NCI-H446 (cell line): ENCODE results near the gene MFF.
A peak's percentile ranks its signal among the peaks of the same experiment; 100 is the strongest.

Experiments
- DNase-seq, 2 experiments: peaks; one replicate each; lab custom pipeline; 2025; lab: John Stamatoyannopoulos, UW

The MFF gene, protein sequence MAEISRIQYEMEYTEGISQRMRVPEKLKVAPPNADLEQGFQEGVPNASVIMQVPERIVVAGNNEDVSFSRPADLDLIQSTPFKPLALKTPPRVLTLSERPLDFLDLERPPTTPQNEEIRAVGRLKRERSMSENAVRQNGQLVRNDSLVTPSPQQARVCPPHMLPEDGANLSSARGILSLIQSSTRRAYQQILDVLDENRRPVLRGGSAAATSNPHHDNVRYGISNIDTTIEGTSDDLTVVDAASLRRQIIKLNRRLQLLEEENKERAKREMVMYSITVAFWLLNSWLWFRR

DNA sequence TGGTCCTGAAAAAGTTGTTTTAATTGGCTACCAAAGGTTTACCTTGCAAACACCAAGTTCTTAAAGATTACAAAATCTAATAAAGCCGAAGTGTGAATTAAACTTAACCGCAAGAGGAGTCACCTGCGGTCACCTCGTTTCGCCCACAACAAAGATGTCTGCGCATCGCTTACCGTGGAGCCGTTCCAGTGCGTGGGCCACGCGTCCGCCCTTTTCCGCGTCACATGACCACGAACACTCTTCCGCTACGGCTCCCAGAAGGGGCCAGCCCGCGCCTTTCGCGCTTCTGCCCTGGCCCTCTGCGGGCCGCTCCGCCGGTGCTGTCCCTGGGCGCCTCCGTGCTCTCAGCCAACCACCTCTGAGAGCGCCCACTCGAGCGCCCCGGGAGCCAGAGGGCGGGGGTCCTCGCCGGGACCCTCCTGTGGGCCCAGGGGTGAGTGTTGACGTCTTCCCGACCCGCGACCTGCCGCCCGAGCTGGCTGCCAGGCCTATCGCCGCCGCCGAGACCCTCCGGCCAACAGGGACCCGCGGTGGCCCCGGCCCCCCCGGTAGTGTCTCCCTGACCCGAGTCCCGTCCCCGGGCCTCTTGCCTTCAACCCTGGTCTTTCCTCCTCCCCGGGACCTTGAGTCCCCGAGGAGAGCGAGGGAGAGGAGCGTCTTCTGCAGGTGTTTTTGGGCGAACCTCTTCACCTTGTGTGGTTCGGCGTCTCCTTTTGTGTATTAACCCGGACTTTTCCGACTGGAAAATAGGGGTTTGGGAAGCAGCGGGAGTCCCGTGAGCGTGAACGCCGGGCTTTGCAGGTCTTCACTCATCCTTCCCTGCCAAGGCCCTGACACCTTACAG, at the start of gene MFF:
TSS of gene MFF (plus strand) at position 257 of the 844 bp plus-strand sequence. CDS start 5,415 bp downstream, outside the sequence.
- peak; percentile 69 to 91 for DNase-seq

DNA sequence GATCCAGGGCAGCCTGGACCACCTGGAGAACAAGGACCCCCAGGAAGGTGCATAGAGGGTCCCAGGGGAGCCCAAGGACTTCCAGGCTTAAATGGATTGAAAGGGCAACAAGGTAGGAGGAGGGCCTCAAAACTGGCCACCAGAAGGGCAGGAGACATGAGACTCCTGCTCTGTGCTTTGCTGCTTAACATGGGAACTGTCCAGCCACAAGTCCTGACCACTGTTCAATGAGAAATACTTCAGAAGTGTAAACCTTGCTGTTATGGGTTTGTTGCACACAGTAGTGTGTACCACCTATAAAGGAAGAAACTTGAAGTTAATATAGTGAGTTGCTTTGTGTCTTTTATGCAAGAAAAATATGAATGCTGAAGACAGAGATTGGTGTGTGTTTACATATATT, 44.2 kb upstream of the MFF start:
- no peak for DNase-seq

DNA sequence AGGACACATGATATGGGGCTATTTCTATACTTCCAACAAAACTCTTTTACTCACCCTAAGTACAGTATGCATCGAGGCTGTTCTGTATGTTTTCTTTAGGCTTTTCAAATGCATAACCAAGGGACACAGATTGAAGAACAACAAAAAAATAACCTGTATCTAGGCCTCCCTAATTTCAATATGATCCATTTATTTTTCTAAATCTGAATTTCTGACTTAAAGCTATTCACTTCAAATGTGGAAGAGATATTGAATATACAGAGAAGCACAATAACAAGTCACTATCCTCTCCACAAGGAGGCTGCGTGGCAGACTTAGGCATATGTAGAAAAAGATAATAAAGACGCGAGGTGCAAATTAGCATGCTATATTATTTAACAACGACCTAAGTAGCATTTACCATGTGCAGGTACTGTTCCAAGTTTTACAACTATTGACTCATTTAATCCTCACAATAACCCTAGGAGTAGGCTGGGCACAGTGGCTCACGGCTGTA, 39.3 kb upstream of the MFF start:
- no peak for DNase-seq

DNA sequence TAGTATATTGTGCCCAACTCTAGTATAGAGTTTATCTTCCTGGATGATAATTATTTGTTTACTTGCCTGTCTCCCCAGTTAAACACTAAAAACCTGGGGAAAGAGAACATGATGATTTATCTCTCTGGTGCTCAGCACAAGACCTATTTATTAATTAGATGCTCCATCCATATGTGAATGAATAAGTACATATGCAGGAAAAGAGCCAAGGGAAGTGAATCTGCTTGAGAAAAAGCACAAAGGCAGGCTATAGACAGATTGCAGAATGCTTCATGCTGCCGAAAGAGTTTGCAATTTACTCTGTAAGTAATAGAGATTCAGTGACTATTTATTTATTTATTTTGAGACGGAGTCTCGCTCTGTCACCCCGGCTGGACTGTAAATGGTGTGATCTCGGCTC, 37.3 kb upstream of the MFF start:
- DNase-seq, result no peak

DNA sequence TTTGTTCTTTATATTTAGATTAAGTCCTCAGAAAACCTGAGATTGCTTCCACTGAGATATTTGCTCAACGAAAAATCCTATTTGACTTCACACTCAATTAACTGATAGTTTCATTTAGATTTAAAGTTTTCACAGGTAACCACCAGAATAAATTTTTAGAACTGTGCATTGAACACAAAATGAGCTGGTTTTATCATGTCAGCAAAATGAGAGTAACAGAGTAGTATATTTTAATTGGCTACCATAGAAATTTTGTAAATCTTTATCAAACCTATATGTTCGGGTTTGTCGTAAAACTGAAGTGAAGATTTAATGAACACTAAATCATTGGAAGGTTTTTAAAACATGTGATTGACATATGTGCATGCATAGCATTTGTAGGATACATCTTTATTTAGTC, 32.7 kb upstream of the MFF start:
- no peak for DNase-seq

DNA sequence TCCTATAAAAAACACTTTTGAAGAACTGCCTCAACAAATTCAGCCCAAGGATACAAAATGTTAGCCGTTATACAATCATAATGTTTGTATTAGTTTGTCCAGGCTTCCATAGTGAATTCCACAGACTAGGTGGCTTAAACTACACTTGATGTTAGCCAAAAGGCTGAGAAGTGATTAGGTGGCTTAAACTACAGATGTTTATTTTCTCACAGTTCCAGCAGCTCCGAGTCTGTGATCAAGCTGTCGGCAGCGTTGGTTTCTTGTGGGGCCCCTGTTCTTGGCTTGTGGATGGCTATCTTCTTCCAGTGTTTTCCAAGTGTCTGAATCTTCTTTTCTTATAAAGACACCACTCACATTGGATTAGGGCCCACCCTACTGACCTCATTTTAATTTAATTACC, 31.5 kb upstream of the MFF start:
- DNase-seq, result no peak

DNA sequence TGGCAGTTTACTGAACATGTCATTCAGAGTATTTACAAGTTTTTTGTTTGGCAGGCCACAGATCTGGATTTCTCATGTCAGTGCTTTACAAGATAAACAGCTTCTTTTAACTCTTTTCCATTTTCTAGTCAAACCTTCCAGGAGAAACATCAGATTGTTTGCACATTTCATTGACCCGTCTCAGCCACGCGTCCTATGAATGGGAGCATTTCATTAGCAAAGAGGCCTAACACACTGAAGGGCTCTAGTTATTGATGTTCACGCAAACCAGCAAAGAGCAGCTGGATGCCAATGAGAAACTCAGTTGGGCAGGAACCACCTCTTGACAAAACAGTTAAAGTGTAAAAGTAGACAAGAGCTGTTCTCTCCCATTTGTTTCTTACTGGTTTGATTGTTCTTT, 29.2 kb upstream of the MFF start:
- no peak for DNase-seq

DNA sequence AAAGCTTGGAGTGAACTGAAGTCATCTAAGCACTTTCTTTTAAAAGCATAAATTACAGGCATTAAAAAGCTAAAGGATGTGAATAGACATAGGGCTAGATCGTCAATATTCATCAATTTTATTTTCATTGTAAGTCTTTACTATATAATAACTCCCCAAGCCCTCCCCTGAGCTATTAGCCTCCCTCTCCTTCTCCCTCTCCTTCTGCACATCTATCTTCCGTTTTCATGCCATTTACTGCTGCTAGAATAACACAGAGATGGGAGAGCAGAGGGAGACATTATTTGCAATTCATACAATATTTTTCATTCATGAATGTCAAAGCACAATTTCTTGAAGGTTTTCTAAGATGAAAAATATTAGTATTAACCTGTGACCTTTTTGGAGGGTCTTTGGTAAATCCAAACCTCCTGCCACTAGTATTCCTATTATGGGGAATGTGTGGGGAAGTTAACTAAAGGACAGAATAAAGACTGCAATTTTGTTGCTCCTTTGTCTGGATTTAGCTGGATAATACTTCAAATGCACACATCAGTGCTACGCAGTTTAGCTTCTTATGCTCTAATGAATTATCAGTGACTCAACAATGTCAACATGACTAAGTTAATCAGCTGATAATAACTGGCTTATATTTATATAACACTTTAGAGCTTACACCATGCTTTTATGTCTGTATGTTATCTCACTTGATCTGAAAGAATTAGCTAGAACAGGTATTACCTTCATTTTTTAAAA, 28.2 kb upstream of the MFF start:
- no peak for DNase-seq

DNA sequence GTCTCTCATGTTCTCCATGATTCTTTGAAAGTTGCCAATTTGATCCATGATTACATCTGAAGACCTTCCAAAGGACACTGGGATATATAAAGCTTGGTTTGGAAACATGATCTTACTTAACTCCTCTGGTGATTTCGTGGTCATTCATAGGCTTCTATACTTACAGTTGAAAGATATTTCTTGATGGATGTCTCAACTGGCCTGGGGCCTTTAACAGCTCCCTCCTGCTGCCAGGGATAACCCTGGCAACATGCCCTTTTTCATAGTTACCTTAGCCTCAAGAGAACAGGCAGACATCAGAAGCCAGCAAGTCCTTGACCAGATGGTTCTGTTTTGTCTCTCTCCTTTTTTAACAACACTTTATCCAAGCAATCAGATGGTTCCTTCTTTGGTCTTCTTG, 23.5 kb upstream of the MFF start:
- peak in 1 of 2 experiments; percentile 34 for DNase-seq

DNA sequence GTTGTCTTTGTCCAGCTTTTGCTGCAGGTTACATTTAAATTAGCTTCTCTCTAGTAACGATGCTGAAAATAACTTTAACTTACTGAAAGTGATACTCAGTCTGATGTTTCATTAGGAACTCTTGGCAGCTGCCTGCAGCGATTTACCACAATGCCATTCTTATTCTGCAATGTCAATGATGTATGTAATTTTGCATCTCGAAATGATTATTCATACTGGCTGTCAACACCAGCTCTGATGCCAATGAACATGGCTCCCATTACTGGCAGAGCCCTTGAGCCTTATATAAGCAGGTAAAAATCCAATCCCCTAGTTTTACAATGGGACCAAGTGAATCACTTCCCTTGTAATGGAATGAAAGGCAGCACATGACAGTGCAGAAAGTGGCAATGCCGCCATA, 16.3 kb upstream of the MFF start:
- no peak for DNase-seq

DNA sequence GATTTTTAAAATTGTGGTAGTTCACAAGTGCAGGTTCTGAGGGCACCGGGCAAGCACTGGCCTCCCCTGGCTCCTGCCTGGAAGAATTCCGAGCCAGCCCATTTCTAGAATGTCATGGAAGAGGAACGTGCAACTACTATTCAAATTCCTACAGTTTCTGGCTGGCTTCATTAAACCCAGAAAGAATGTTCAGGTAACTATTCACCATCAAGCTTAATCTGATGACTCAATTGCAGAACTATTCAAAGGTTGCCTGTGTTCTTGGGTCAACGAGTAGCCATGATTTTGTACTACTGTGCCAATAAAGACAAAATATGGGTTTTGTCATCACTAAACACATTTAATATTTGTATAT, 14.3 kb upstream of the MFF start:
- DNase-seq, result no peak

DNA sequence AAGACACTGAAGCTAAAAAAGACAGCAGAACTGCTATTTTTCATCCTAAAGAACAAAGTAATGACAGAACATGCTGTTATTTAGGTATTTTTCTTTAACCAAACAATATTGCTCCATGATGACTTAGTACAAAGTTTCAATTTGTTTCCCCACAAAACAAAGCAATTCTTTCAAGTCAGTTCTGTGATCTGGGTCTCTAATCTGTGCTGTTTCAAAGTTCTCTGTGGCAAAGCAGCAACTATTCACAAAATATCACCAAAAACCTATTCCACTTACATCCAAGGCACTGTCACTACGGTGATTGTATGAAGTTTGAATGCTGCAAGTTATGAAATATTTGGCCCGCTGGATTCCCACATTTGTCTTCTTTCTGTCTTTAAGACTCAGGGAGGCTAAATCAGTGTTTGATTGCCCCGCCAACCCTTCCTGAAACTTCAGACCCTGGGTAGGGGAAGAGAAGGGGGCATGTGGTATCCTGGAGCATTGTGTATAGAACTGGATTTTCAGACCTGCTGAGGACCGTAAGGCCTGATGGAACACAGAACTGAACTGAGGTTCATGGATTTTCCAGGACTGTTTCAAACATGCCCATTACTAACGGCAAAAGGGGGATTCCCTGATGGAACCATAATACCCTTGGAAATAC, 13.1 kb upstream of the MFF start:
- no peak for DNase-seq

DNA sequence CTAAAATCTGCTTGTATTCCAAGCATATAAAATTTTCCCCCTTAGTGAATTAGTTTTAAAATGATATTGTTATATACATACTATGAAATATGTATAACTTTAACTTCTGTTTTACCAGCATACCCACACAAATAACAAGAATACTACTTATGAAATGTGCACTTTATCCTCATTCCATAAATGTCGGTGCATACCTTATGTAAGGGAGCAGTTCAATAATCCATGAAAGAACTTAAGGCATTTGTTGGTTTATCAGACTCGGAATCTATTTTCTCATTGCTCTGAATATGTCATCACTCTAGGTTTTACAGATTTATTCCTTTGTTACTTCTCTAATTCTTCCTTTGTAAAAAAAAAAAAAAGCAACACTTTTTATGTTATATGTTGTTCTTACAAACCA, 12.5 kb upstream of the MFF start:
- DNase-seq, result no peak

DNA sequence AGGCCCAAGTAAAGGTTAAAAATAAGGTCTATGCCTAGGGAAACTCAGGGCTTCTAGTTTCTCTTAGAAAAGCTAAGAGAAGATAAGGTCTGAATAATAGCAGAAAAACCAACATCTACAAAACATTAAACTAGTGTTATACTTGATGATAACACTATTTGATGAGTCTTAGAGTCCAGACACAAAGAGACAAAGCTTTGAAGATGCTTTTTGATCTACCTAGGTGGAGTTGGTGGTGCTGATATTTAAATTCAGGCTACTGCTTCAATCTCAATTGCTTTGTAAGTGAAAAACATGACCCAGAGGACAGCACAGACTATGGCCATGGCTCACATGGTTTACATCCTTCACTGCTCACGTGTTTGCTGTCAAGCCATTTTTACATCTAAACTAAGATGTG, 11.7 kb upstream of the MFF start:
- DNase-seq, result no peak

DNA sequence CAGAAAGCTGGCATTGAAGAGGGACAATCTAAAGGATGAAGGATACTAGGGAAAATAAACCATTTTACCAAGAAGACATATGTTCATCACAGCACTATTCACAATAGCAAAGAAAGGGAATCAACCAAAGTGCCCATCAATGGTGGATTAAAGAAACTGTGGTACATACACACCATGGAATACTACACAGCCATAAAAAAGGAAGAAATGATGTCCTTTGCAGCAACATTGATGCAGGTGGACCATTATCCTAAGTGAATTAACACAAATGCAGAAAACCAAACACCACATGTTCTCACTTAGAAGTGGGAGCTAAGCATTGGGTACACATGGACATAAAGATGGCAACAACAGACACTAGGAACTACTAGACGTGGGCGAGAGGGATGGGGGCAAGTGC, 7.2 kb upstream of the MFF start:
- DNase-seq, result no peak

DNA sequence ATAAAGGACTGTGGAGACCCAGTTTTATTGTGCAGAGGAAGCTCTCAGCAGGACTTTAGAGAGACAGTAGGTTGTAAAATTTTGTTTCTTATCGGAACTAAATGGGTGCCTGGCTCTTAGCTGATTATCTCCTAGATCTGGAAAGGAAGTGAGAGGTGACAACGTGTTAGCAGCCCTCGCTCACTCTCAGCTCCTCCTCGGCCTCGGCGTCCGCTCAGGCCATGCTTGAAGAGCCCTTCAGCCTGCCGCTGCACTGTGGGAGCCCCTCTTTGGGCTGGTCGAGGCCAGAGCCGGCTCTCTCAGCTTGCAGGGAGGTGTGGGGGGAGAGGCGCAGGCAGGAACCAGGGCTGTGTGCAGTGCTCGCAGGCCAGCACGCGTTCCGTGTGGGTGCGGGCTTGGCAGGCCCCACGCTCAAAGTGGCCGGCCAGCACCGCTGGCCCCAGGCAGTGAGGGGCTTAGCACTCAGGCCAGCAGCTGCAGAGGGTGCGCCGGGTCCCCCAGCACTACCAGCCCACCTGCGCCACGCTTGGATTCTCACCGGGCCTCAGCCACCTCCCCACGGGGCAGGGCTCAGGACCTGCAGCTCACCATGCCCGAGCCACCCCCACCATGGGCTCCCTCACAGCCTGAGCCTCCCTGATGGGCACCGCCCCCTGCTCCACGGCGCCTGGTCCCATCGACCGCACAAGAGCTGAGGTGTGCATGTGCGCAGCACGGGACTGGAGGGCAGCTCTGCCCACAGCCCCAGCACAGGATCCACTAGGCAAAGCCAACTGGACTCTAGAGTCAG, 4.6 kb upstream of the MFF start:
- DNase-seq, result no peak

DNA sequence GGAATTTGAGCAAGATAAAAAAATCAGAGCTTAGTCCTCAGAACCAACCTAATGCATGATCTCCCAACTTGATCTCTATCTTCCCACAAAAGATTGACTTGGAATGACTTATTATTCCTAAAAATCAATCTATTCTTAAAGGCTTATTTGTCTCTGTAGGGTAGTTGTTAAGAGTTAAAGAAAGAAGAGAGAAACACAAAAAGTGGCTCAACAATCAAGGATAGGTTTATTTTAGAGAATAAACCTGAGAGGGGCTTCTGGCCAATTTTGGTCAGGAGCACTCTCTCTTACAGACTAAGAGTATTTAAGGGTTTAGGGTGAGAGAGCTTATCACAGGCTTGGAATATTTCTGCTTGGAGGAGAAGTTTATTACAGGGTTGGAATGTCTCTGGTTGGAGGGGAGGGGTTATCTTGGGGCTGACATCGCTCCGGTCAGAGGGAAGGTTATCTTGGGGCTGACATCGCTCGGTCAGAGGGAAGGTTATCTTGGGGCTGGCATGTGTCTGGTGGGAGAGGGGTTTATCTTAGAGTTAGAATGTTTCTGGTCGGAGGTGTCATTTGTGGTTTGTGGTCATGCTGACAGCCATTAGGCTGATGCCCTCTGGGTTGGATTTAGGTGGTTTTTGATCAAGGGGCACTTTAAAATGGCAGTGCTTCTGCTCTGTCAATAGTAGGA, 2.4 kb upstream of the MFF start:
- no peak for DNase-seq

DNA sequence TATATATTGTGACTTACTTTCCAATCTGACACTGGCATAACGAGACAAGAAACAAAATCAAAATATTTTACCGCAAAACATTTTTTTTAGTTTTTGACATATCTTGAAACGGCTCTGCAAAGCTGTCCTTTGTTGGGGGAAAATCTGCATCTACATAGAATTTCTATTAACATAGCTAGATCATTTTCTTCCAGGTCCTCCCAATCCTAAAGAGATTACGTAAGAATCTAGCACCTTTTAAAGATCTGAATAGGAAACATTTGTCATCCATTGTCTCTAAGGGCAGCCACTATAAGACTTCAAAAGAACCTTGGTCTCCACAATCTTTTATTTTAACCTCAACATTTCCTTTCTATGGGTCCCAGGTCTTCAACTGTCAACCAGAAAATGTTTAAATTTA, 1.2 kb upstream of the MFF start:
- DNase-seq, result no peak

DNA sequence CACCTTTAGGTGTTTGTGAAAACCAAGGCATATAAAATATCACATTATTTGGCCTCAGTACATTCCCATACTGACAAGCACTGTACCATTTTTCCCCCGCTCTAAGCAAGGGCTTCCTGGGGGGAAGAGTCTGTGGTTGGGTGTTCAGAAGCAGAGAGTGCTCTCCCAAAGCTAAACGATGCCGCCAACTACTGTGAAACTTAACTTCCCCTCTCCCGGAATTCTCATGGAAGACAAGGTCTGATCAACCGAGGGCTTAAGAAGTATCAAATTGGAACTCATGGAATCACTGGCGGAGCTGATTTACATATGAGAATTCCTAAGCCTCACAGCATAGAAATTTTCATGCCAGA, 433 bp upstream of the MFF start:
- DNase-seq, result peak in 1 of 2 experiments; percentile 54

DNA sequence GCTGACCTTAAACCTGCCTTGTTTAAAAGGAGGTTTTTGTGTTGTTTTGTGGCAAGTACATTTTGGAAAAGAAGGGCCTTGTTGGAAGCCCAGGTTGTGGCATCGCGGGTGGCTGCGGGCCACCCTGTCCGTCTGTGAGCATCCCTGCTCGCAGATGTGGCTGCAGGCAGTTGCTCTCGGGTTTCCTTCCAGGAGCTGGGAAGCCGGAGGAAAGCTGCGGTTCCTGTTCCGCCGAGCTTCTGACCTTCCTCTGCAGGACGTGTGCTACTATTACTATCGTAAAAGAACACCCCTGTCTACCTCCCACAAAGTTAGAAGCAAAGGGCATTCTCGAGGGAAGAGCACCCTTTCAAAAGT, 766 bp downstream of the MFF start:
- peak in 1 of 2 experiments; percentile 18 for DNase-seq

DNA sequence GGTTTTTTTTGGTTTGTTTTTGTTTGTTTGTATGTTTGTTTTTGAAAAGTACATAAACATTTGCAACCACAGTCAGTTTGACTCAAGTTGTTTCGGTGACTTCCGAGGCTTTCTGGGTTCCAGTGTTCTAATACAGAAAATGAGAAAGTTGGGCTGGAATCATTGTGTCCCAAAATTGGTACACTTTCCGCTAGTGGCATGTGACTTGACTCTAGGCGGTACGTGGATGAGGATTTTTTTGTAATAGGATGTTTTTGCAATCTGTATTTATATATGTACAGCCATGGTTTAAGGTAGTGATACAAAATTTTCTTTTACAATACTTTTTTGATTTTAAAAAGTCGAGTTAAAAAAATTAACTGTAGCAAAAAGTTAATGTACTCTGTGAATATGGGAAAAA, 1.7 kb downstream of the MFF start:
- no peak for DNase-seq
